GM19193 (cell line): ENCODE results near the gene PLXNB3.
A peak's percentile ranks its signal among the peaks of the same experiment; 100 is the strongest.

Experiments
- POLR2A ChIP-seq: IDR thresholded peaks from 4 replicates; pipeline ENCODE4 v1.6.1; 2011; ENCODE audit not compliant: insufficient read depth, insufficient read length; ENCODE audit errors: extremely low read depth

The PLXNB3 gene

GRCh38 chrX:153763989-153764755 is at the start of gene PLXNB3:
Gene PLXNB3 (plus strand): TSS chrX:153764249. CDS start chrX:153765536, 1,287 bp downstream.
- TF ChIP-seq POLR2A, result no peak

DNA sequence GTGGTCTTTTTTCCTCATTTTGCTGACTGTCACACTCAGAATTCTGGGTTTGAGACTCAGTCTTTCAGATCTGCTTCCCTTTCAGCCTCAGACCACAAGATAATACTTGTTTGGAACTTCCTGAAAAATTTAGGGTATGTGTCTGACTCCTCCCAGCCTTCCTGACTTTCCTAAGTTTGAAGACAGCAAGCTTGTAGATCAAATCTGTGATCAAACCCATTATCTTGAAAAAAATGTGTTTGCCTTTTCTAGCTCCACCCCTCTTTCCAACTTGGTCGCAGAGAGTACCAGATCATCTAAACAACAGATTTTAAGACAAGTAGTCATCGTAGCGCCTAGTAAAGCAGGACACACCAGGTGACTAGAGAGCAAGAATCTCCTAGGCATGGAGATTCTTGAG is 49.8 kb upstream of the PLXNB3 start:
- TF ChIP-seq POLR2A, result no peak

GRCh38 chrX:153717445-153717844 is 46.6 kb upstream of the PLXNB3 start:
- no peak for TF ChIP-seq POLR2A

DNA sequence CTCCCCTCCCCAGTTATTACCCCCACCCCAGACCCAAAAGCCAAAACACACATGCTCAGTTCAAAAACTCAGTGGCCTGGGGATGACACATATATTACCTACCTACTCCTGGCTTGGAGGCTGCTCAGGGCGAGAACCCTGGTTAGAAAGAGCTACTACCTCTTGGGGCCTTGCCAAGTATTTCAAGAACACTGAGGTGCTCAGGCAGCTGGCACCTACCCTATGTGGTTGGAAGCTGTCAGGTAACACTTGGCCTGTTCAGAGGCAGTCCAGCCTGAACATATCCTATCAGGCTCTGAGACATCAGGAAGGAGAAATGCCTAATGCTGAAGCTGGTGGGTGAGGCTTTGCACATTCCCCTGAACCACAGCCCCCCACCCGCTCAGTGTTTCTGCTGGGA is 44.8 kb upstream of the PLXNB3 start:
- TF ChIP-seq POLR2A, result no peak

DNA sequence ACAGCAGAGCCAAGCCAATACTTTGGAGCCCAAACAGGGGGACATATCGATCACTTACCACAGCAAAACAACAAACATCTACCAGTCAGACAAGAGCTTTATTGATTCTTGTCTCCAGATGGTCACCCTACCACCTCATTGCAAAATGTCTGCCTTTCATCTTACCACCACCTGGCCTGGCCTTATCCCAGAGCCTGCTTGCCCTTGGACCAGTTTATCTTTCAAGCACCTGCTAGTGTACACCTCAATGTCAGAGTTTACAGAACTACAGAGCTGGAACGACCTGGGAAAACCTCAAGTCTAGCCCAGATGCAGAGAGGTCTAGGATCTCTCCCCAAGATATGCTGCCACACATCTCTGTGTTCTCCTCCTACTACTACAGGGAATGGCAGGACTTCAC is 44.3 kb upstream of the PLXNB3 start:
- no peak for TF ChIP-seq POLR2A

DNA sequence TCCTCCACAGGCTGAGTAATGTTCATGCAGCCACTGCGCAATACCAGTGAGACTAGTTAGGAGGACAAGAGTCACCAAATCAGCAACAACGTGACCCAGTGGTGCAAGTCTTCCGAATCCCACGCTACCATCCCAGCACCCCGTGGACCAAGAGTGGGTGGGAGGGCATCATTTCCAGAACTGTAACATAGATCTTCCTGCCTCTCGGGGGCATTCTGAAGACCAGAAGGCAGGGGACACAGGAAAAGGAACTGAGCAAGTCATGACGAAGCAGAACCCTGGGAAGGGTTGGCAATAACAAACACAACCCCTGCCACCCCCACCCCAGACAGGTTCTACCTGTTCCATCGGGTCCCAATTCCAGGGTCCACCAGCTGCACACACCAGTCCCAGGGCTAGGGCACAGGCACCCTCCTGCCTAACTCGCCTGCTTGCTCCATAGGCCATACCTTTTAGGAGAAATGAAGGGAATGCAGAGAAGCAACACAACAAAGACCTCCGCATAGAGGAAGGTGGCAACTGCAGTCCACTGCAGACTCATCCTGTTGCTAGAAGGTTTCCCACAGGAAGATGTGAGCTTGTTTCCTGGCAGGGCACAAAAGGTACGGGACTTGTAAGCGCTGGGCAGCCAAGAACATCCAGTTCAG is 41.2 kb upstream of the PLXNB3 start:
- TF ChIP-seq POLR2A, result no peak

DNA sequence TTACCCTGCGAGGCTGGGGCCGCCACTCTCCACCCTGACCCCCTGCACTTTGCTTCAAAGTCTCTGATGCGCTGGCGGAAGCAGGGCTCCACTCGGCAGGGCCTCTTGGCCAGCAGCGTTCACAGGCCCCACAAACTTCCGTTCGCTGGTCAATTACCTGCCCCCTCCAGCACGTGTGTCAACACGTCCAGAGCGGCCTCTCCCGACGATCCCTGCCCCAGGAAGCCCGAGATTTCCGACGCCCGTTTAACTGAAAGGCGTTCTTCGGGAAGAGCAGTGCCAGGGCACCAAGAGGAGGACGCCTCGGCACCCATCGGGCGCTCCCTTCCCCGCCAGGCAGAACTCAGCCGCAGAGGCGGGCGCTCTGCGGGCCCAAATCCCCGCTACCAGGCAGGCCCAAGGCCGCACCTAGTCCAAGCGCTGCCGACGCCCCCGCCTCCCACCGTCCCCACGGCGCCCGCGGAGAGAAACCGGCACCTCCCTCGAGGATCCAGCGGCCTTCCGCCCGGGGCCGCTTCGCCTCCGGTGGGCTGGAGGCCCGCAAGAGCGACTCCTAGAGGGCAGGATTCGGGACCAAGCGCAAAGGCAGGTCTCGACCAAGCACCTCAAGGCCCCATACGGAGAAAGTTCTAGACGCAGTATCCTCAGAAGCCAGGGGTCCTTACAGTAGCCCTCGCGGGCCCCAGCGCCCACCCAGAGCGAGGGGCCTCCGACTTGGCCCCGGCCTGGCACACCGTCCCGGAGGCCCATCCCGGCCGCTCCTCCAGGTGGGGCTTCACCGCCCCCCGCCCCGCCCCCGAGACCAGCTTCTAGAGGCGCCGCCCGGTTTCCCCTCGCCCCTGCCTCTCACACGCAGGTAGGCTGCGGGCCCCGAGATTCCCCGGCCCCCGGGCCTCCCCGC is 40.4 kb upstream of the PLXNB3 start:
- TF ChIP-seq POLR2A, result no peak

DNA sequence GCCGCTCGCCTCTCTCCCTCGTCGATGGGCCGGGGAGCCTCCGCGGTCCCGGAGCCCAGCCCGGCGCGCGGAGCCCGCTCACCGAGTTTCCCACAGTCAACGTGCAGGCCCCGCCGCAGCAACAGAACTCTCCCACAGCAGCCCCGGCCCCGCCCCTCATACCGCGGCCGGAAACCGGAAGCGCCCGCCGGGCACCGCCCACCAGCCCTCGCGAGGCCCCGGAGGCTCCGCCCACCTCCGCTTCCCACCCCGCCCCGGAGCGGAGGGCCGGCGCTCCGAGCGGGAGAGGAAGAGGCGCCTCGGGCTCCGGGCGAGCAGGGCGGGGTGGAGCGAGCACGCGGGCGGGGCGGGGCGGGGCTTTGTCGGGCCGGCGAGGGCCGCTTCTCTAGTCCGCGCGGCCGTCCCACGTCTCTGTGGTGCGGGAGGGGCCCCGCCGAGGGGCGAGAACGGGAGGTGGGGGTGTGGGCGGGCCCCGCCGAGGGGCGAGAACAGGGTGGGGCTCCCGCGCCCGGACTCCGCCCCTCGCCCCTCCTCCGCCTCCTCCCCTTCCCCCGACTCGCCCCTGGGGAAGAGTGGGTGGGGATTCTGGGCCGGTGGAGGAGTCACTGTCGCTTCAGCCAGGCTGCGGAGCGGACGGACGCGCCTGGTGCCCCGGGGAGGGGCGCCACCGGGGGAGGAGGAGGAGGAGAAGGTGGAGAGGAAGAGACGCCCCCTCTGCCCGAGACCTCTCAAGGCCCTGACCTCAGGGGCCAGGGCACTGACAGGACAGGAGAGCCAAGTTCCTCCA is 39.6 kb upstream of the PLXNB3 start, which contains the start of the genes ABCD1 and BCAP31:
TSS of gene ABCD1 (plus strand) at position 605 of the 787 bp plus-strand sequence. CDS start 411 bp downstream, outside the sequence.
TSS of gene BCAP31 (minus strand) at position 136 of the 787 bp plus-strand sequence. CDS start 1,143 bp downstream, outside the sequence.
- TF ChIP-seq POLR2A, result peak; percentile 81

GRCh38 chrX:153725039-153725831 is 38.8 kb upstream of the PLXNB3 start:
- TF ChIP-seq POLR2A, result no peak

DNA sequence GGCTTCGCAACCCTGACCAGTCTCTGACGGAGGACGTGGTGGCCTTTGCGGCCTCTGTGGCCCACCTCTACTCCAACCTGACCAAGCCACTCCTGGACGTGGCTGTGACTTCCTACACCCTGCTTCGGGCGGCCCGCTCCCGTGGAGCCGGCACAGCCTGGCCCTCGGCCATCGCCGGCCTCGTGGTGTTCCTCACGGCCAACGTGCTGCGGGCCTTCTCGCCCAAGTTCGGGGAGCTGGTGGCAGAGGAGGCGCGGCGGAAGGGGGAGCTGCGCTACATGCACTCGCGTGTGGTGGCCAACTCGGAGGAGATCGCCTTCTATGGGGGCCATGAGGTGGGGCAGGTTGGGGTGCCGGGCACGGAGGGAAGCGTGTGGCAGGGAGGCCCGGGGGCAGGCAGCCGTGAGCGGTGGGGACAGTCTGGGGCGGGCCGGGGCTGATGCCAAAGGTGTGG is 38.2 kb upstream of the PLXNB3 start:
- TF ChIP-seq POLR2A, result no peak

GRCh38 chrX:153726286-153727122 is 37.5 kb upstream of the PLXNB3 start:
- peak; percentile 8 for TF ChIP-seq POLR2A

DNA sequence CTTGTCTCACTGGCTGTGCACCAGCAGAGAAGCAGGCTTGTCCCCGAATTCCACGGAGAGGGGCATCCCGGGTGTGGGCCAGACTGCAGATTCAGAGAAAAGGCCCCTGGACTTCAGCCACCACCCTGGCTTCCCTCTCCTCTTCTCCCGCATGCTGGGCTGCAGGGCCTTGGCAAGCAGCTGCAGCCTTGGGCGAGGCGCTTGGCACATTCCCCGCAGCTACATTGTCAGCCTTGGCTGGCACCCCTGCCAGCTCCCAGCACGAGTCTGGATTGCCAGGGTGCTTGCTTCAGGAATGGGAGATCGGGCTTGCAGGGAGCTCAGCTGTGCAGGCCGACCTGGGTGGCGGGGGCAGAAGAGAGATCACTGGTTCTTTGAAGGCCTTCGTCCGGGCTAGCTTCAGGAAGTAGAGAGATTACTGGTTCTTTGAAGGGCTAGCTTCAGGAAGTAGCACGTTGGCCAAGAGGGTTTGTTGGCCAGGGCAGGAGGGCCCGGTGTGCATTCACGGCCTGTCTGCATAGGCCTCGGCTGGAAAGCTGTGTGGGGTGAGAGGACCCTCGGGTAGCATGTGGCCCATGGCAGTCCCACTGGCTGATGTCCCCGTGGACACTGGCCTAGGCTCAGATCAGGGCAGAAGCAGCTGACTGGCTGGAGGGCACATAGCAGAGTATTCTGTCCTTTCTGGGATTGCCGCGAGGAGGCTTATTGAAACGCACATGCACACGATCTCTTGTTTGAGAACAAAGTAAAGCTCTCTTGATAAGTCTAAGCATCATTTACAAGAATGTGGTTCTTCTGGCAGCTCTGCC is 36.7 kb upstream of the PLXNB3 start:
- peak; percentile 28 for TF ChIP-seq POLR2A
